Measurements from ENCODE around the gene SIPA1L3.

- TF ChIP-seq POLR2A (IDR thresholded peaks at IDR 0.05), result no peak
- TF ChIP-seq CTCF (IDR thresholded peaks at IDR 0.05), result no peak
Observed at GRCh38 chr19:37989855-37990254, 82.8 kb downstream of the SIPA1L3 start.

All from heart left ventricle (tissue), 13 donors.